ENCODE results near the gene SMYD3. TPM values are rescaled to one million over a fixed set of nuclear protein-coding genes. Genes with fewer than 3 reads are reported as not detected.

The SMYD3 gene
- total and polyA plus RNA-seq, 9 of the 15 experiments (the other 6 are each of a cell fraction or from before 2014, with no cell fraction given) = 128 to 440 (median 197) TPM

- Histone ChIP-seq H3K4me2 (ENCODE audit: insufficient read depth, low read length) (no peak overlapping the region), H3K27me3 (ENCODE audit: control insufficient read depth in 2 of 2, insufficient read depth in 2 of 2, low read length in 2 of 2) (no peaks in the 10 kb centered on the region), H3K27ac (ENCODE audit: extremely low read depth, low read depth, low read length) (no peak overlapping the region), H2AFZ (ENCODE audit: low read depth, low read length) (no peak overlapping the region), H3K79me2 (ENCODE audit: control insufficient read depth, insufficient read depth, low read length) (no peaks in the 10 kb centered on the region), H3K9ac (ENCODE audit: insufficient read depth in 1 of 2, low read depth in 2 of 2, low read length in 2 of 2) (no peak overlapping the region), H3K9me1 (ENCODE audit: control insufficient read depth, insufficient read depth, low read length) (no peaks in the 10 kb centered on the region), H4K20me1 (replicated peaks; ENCODE audit: control insufficient read depth, insufficient read depth, low read length) (0 out of 2 replicates have a peak, but pooled peaks cover 3% of the 10 kb centered on the region), H3K9me3 (replicated peaks; ENCODE audit: control insufficient read depth, insufficient read depth, low read depth, low read length) (no peaks in the 10 kb centered on the region), H3K4me1 (replicated peaks in 1 of 2; ENCODE audit: control insufficient read depth in 2 of 2, insufficient read depth in 2 of 2, low read length in 2 of 2) (no peaks in the 10 kb centered on the region), H3K4me3 (no peak overlapping the region), H3K36me3 (ENCODE audit: control insufficient read depth, insufficient read depth, low read length) (peaks cover 61% of the 10 kb centered on the region; the same call in 2 of the 3 replicates)
- WGBS (ENCODE audit: insufficient coverage, low coverage, missing lambda C conversion rate) = 79% methylated on average over 4 of the region's 4 CpGs
- ATAC-seq = no peak
- in situ Hi-C loops (cut with MboI) (no loop called here), intact Hi-C loops (cut with micrococcal nuclease) (no loop called here)
- DNase-seq (ENCODE audit: extremely low read depth in 1 of 4, low spot score in 3 of 4) = no peak
- ChIA-PET CTCF (ENCODE audit: low intra/inter-chr PET ratio) (no interaction called here), POLR2A (no interaction called here)
- FAIRE-seq = no peak
- BruUV-seq (replicated peaks) = no TSS peak
- no peak for TF ChIP-seq KDM2B (CRISPR knock-in tag; IDR thresholded peaks at IDR 0.05)
- TF ChIP-seq, protein P1, sequence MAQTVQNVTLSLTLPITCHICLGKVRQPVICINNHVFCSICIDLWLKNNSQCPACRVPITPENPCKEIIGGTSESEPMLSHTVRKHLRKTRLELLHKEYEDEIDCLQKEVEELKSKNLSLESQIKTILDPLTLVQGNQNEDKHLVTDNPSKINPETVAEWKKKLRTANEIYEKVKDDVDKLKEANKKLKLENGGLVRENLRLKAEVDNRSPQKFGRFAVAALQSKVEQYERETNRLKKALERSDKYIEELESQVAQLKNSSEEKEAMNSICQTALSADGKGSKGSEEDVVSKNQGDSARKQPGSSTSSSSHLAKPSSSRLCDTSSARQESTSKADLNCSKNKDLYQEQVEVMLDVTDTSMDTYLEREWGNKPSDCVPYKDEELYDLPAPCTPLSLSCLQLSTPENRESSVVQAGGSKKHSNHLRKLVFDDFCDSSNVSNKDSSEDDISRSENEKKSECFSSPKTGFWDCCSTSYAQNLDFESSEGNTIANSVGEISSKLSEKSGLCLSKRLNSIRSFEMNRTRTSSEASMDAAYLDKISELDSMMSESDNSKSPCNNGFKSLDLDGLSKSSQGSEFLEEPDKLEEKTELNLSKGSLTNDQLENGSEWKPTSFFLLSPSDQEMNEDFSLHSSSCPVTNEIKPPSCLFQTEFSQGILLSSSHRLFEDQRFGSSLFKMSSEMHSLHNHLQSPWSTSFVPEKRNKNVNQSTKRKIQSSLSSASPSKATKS (CRISPR knock-in tag; IDR thresholded peaks at IDR 0.05) = no peak
- TF ChIP-seq EP300 (IDR thresholded peaks at IDR 0.05; ENCODE audit: low read length) = no peak
- TF ChIP-seq BRCA1 (IDR thresholded peaks at IDR 0.05) = no peak
- TF ChIP-seq BRCA1 (CRISPR knock-in tag; IDR thresholded peaks at IDR 0.05) = no peak
- TF ChIP-seq MED1 (CRISPR knock-in tag; IDR thresholded peaks at IDR 0.05; ENCODE audit: borderline replicate concordance) = no peak
- no peak for TF ChIP-seq HMGXB4 (CRISPR knock-in tag; IDR thresholded peaks at IDR 0.05)
- no peak for TF ChIP-seq TRIM25 (IDR thresholded peaks at IDR 0.05; ENCODE audit: borderline replicate concordance)
- TF ChIP-seq FOXK2 (conservative IDR thresholded peaks at IDR 0.05 in 1 of 2, IDR thresholded peaks at IDR 0.05 in 1 of 2; ENCODE audit: low read depth in 2 of 2) = no peak
- TF ChIP-seq SETDB1 (IDR thresholded peaks at IDR 0.05; ENCODE audit: low read length) = no peak
- TF ChIP-seq MYNN (IDR thresholded peaks at IDR 0.05) = no peak
- TF ChIP-seq MYNN (CRISPR knock-in tag; IDR thresholded peaks at IDR 0.05) = no peak
- TF ChIP-seq SRSF3 (IDR thresholded peaks at IDR 0.05; ENCODE audit: insufficient read depth, low read length) = no peak
- TF ChIP-seq E2F3 (CRISPR knock-in tag; IDR thresholded peaks at IDR 0.05) = no peak
- no peak for TF ChIP-seq GABPA (tag; conservative IDR thresholded peaks at IDR 0.05; ENCODE audit: low read depth)
- TF ChIP-seq POU5F1 (IDR thresholded peaks at IDR 0.05; ENCODE audit: borderline replicate concordance, low read depth, low read length, partially characterized antibody) = no peak
- TF ChIP-seq, protein P2, sequence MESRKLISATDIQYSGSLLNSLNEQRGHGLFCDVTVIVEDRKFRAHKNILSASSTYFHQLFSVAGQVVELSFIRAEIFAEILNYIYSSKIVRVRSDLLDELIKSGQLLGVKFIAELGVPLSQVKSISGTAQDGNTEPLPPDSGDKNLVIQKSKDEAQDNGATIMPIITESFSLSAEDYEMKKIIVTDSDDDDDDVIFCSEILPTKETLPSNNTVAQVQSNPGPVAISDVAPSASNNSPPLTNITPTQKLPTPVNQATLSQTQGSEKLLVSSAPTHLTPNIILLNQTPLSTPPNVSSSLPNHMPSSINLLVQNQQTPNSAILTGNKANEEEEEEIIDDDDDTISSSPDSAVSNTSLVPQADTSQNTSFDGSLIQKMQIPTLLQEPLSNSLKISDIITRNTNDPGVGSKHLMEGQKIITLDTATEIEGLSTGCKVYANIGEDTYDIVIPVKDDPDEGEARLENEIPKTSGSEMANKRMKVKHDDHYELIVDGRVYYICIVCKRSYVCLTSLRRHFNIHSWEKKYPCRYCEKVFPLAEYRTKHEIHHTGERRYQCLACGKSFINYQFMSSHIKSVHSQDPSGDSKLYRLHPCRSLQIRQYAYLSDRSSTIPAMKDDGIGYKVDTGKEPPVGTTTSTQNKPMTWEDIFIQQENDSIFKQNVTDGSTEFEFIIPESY (CRISPR knock-in tag; IDR thresholded peaks at IDR 0.05) = no peak
Measured at GRCh38 chr1:245768596-245768995, 738.5 kb downstream of the SMYD3 start.

All from K562 (cell line).